ENCODE measurements around the gene ZBTB42. TPM values are rescaled to one million over a fixed set of nuclear protein-coding genes. Genes with fewer than 3 reads are reported as not detected.

Gene ZBTB42
- total RNA-seq, 3 donors from 2014 or later = 3.5 to 11.4 (median 9.2) TPM

GRCh38 chr14:104821229-104821945, 20.5 kb downstream of the ZBTB42 start:
- intact Hi-C loops (cut with DNase I; ENCODE audit: low total_unique reads) = no loop called here
- Histone ChIP-seq H3K9me3 (no peaks in the 10 kb centered on the region), H3K27ac (no peak overlapping the region), H3K4me1 (peaks cover 3 to 8% of the 10 kb centered on the region in 2 donors), H3K27me3 (no peaks in the 10 kb centered on the region), H3K4me3 (no peak overlapping the region), H3K36me3 (no peaks in the 10 kb centered on the region)
- no peak for TF ChIP-seq POLR2A (IDR thresholded peaks at IDR 0.05)
- TF ChIP-seq POLR2AphosphoS5 (IDR thresholded peaks at IDR 0.05) = no peak
- TF ChIP-seq, protein P1, sequence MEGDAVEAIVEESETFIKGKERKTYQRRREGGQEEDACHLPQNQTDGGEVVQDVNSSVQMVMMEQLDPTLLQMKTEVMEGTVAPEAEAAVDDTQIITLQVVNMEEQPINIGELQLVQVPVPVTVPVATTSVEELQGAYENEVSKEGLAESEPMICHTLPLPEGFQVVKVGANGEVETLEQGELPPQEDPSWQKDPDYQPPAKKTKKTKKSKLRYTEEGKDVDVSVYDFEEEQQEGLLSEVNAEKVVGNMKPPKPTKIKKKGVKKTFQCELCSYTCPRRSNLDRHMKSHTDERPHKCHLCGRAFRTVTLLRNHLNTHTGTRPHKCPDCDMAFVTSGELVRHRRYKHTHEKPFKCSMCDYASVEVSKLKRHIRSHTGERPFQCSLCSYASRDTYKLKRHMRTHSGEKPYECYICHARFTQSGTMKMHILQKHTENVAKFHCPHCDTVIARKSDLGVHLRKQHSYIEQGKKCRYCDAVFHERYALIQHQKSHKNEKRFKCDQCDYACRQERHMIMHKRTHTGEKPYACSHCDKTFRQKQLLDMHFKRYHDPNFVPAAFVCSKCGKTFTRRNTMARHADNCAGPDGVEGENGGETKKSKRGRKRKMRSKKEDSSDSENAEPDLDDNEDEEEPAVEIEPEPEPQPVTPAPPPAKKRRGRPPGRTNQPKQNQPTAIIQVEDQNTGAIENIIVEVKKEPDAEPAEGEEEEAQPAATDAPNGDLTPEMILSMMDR (IDR thresholded peaks at IDR 0.05) = no peak
- DNase-seq (ENCODE audit: low spot score in 2 of 2) = peak in 1 of 2 donors; percentile 45

DNA sequence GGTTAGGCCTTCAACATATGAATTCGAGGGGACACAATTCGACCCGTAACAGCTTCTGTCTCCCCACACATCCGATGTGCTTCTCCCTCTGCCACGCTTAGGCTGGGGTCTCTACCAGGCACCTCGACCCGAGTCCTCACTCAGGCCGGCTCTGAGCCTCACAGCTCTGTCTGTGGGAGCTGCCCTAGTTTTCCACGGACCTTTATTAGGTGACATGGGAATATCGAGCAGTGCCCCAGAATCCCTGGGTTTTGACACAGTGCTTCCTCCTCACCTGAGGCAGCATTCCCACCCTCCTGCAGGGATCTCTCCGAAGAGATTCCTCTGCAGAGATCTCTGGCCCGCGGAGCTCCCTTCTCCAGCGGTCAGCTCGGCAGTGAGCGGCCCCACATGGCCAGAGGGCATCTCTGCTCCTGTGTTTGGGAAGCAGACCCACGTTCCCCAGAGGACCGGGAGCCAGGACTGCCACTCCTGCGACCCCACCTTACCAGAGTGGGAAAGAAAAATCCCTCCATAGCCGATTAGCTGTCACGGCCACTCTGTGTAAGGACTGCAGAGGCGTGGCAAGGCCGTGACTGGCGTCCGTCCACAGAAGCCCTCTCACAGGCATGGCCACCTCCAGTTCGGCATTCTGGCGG, 21.2 kb downstream of the ZBTB42 start:
- no peaks in the 10 kb centered on the region for H3K36me3 ChIP-seq
- no peak overlapping the region for H3K4me3 ChIP-seq
- intact Hi-C loops (cut with DNase I; ENCODE audit: low total_unique reads) = no loop called here
- H3K27me3 ChIP-seq = no peaks in the 10 kb centered on the region
- DNase-seq (ENCODE audit: low spot score in 2 of 2) = peak in 1 of 2 donors; percentile 43
- peaks cover 2 to 3% of the 10 kb centered on the region in 2 donors for H3K4me1 ChIP-seq
- TF ChIP-seq, protein P1 (IDR thresholded peaks at IDR 0.05) = no peak
- TF ChIP-seq POLR2A (IDR thresholded peaks at IDR 0.05) (no peak), POLR2AphosphoS5 (IDR thresholded peaks at IDR 0.05) (no peak)
- no peaks in the 10 kb centered on the region for H3K9me3 ChIP-seq
- no peak overlapping the region for H3K27ac ChIP-seq

DNA sequence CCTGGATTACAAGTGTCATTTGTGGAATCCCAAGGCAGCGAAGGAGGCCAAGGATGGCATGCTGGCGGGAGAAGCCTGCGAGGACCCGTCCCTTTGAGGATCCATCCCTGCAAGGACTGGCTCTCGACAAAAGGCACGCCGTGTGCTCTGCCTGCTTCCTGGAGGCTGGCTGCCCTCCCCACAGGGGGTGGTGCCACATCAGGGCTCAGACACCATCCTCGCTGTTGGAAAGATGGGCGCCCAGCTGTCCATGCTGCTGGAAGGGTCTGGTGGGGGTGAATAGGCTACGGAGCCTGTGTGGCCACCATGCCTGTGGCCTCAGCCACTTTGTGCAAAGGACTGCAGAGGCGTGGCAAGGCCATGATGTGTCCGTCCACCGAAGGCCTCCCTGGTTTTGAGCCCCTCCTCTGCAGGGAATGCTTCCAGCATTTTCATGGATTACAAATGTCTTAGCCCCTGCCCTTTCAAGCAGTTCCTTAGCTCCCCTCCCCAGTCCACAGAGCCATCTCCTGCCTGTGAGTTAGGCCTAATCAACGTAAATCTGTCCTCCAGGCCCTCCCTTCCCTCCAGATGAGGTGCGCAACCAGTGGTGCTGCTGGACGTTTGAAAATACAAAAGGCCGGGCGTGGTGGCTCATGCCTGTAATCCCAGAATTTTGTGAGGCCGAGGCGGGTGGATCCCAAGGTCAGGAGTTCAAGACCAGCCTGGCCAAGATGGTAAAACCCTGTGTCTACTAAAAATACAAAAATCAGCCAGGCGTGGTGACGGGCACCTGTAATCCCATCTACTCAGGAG, 22.1 kb downstream of the ZBTB42 start:
- H3K4me3 ChIP-seq = no peak overlapping the region
- TF ChIP-seq POLR2A (IDR thresholded peaks at IDR 0.05) = no peak
- TF ChIP-seq, protein P1 (IDR thresholded peaks at IDR 0.05) = no peak
- TF ChIP-seq POLR2AphosphoS5 (IDR thresholded peaks at IDR 0.05) = no peak
- intact Hi-C loops (cut with DNase I; ENCODE audit: low total_unique reads) = no loop called here
- H3K9me3 ChIP-seq = no peaks in the 10 kb centered on the region
- peaks cover 9 to 10% of the 10 kb centered on the region in 2 donors for H3K4me1 ChIP-seq
- H3K27ac ChIP-seq = no peak overlapping the region
- DNase-seq (ENCODE audit: low spot score in 2 of 2) = peak in 1 of 2 donors; percentile 28
- no peaks in the 10 kb centered on the region for H3K36me3 ChIP-seq
- H3K27me3 ChIP-seq = no peaks in the 10 kb centered on the region

GRCh38 chr14:104824353-104824997, 23.6 kb downstream of the ZBTB42 start:
- intact Hi-C loops (cut with DNase I; ENCODE audit: low total_unique reads) = loop anchor here (2.0 kb wide), 1 partner anchor 54 kb away; no protein-coding TSS in a partner anchor
- no peak overlapping the region for H3K27ac ChIP-seq
- peaks cover 10% of the 10 kb centered on the region in 2 donors for H3K4me1 ChIP-seq
- H3K9me3 ChIP-seq = no peaks in the 10 kb centered on the region
- DNase-seq (ENCODE audit: low spot score in 2 of 2) = no peak
- TF ChIP-seq POLR2A (IDR thresholded peaks at IDR 0.05) (no peak), POLR2AphosphoS5 (IDR thresholded peaks at IDR 0.05) (no peak)
- TF ChIP-seq, protein P1 (IDR thresholded peaks at IDR 0.05) = no peak
- H3K27me3 ChIP-seq = no peaks in the 10 kb centered on the region
- H3K4me3 ChIP-seq = no peak overlapping the region
- no peaks in the 10 kb centered on the region for H3K36me3 ChIP-seq
